Chondrocyte (in vitro differentiated cells): ENCODE results near the gene PPP1R11. TPM values are rescaled to one million over a fixed set of nuclear protein-coding genes. Genes with fewer than 3 reads are reported as not detected.
A peak's percentile ranks its signal among the peaks of the same experiment; 100 is the strongest.
"Not testable (repeated sequence)": the region's sequence is repeated elsewhere in the genome, so short reads cannot be mapped to it uniquely, and the experiment has no call there.

Experiments used
- DNase-seq: peaks from one replicate; pipeline ENCODE4 v3.0.0; 2021; ENCODE audit warnings: mixed read lengths, low spot score
- H3K27ac Mint-ChIP-seq: one replicate; pipeline ENCODE4 v1.8.0; 2021; ENCODE audit warnings: mild to moderate bottlenecking, moderate library complexity, mixed read lengths; ENCODE audit not compliant: unreplicated experiment
- H3K27me3 Mint-ChIP-seq: 2 replicates; pipeline ENCODE4 v1.8.0; 2021; ENCODE audit warnings: low read depth, mixed read lengths
- H3K36me3 Mint-ChIP-seq: 2 replicates; pipeline ENCODE4 v1.8.0; 2021; ENCODE audit warnings: low read depth, mixed read lengths
- H3K4me1 Mint-ChIP-seq: 2 replicates; pipeline ENCODE4 v1.8.0; 2021; ENCODE audit warnings: low read depth, mild to moderate bottlenecking, mixed read lengths
- H3K4me3 Mint-ChIP-seq: one replicate; pipeline ENCODE4 v1.8.0; 2021; ENCODE audit warnings: mild to moderate bottlenecking, moderate library complexity, mixed read lengths; ENCODE audit not compliant: unreplicated experiment
- H3K9me3 Mint-ChIP-seq: 2 replicates; pipeline ENCODE4 v1.8.0; 2021; ENCODE audit warnings: low read depth, mixed read lengths
- total RNA-seq: library from RNA; stranded (reverse); gene quantifications from 3 replicates; pipeline ENCODE4 v1.2.1, GENCODE V29; 2021
- TF ChIP-seq, protein P1 (sequence below): fragments of 200-600 bp; sonication (generic); IDR thresholded peaks from 2 replicates; pipeline ENCODE4 v1.5.0; 2021; ENCODE audit warnings: antibody characterized with exemption, mild to moderate bottlenecking, moderate library complexity

The PPP1R11 gene
- total RNA-seq, 1 donor from 2014 or later = 47.1 TPM

- DNase-seq = no peak
- peaks cover 2% of the 10 kb centered on the region for H3K36me3 Mint-ChIP-seq
- TF ChIP-seq, protein P1, sequence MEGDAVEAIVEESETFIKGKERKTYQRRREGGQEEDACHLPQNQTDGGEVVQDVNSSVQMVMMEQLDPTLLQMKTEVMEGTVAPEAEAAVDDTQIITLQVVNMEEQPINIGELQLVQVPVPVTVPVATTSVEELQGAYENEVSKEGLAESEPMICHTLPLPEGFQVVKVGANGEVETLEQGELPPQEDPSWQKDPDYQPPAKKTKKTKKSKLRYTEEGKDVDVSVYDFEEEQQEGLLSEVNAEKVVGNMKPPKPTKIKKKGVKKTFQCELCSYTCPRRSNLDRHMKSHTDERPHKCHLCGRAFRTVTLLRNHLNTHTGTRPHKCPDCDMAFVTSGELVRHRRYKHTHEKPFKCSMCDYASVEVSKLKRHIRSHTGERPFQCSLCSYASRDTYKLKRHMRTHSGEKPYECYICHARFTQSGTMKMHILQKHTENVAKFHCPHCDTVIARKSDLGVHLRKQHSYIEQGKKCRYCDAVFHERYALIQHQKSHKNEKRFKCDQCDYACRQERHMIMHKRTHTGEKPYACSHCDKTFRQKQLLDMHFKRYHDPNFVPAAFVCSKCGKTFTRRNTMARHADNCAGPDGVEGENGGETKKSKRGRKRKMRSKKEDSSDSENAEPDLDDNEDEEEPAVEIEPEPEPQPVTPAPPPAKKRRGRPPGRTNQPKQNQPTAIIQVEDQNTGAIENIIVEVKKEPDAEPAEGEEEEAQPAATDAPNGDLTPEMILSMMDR = no peak
- no peak overlapping the region for H3K27ac Mint-ChIP-seq
- no peak overlapping the region for H3K4me3 Mint-ChIP-seq
- no peaks in the 10 kb centered on the region for H3K4me1 Mint-ChIP-seq
- H3K9me3 Mint-ChIP-seq = no peaks in the 10 kb centered on the region
- peaks cover 54% of the 10 kb centered on the region for H3K27me3 Mint-ChIP-seq
Observed at GRCh38 chr6:30112402-30112994, 45.5 kb downstream of the PPP1R11 start.

DNA sequence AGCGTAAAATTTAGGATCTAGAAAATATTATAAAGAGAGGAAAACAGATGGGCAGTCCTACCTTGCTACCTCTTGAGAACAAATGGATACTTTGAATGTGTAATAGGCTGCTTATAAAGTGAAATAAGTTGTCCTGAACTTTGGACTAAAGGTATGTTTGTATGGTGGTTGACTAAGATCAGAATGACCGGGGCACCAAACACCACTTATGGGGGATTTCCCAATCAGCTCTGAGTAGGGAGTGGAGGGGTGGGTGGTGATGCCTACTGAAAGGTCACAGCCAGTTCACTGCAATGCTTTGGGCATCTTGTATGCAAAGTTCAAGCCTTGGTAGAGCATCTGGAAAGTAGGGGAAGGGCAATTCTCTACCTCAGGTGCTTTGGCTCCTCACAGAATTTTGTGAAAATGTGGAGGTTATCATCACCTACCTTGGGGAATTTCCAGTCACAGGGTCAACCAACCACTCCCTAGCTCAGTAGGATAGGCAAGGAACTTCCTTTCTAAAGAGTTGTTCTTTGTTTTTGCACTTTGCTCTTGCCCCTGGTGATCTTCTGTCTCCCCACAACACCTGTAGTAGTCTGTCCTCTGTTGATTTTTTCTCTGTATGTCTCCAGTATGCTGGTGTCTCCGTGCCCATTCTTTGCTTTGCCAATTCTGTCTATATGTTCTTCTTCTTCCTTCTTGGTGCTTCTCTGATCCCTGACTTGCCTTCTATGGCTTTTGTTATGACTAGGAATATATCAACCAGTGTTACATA is 46.2 kb downstream of the PPP1R11 start, which contains the start of gene TRIM31:
TSS of gene TRIM31 (minus strand) at position 88 of the 757 bp plus-strand sequence. CDS start 285 bp downstream, outside the sequence.
- Mint-ChIP-seq H3K4me1 (no peaks in the 10 kb centered on the region), H3K27ac (no peak within 1 kb of the TSS), H3K36me3 (no peaks in the 10 kb centered on the region), H3K4me3 (no peak within 1 kb of the TSS), H3K9me3 (no peaks in the 10 kb centered on the region), H3K27me3 (peaks cover 50% of the 10 kb centered on the region)
- no peak for DNase-seq
- TF ChIP-seq, protein P1 = no peak

DNA sequence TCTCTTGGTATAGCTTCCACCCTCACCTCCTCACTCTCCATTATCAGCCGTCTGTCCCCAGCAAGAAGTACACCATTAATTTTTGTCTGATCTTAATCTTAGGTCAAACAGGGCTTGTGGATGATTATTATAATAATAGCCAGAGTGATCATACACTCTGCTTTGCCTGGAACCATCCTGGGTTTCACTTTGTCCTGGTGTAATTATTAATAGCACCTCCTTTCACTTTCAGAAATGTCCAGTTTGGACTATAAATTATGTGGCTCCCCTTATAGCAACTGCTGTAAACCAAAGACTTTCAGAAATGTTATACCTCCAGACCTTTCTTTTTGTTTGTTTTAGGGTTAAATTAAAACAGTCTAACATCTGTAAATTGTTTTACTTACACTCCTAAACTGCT is 46.8 kb downstream of the PPP1R11 start:
- TF ChIP-seq, protein P1 = no peak
- no peak overlapping the region for H3K27ac Mint-ChIP-seq
- H3K4me1 Mint-ChIP-seq = no peaks in the 10 kb centered on the region
- DNase-seq = no peak
- no peaks in the 10 kb centered on the region for H3K36me3 Mint-ChIP-seq
- peaks cover 45% of the 10 kb centered on the region for H3K27me3 Mint-ChIP-seq
- H3K4me3 Mint-ChIP-seq = no peak overlapping the region
- H3K9me3 Mint-ChIP-seq = no peaks in the 10 kb centered on the region

GRCh38 chr6:30116724-30117123 is 49.7 kb downstream of the PPP1R11 start:
- no peak for DNase-seq
- no peaks in the 10 kb centered on the region for H3K36me3 Mint-ChIP-seq
- H3K4me3 Mint-ChIP-seq = no peak overlapping the region
- no peaks in the 10 kb centered on the region for H3K4me1 Mint-ChIP-seq
- H3K9me3 Mint-ChIP-seq = no peaks in the 10 kb centered on the region
- peaks cover 27% of the 10 kb centered on the region for H3K27me3 Mint-ChIP-seq
- TF ChIP-seq, protein P1 = peak; percentile 60
- H3K27ac Mint-ChIP-seq = no peak overlapping the region

DNA sequence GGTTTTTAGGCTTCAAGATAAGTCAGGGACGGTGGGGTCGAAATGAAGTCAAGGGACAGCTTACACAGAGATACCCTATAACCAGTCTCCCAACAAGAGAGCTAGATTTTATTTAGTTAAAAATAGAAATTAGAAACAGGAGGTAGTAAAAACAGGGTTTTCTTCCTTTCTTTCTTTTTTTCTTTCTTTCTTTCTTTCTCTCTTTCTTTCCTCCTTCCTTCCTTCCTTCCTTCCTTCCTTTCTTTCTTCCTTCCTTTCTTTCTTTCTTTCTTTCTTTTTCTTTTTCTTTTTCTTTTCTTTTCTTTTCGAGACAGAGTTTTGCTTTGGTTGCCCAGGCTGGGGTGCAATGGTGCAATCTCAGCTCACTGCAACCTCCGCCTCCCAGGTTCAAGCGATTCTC is 51.7 kb downstream of the PPP1R11 start:
- H3K9me3 Mint-ChIP-seq, H3K4me3 Mint-ChIP-seq, H3K4me1 Mint-ChIP-seq, H3K36me3 Mint-ChIP-seq, H3K27ac Mint-ChIP-seq, DNase-seq: not testable (repeated sequence)
- peaks cover 19% of the 10 kb centered on the region for H3K27me3 Mint-ChIP-seq

Other genes starting within 250 kb of the PPP1R11 start
- gene HLA-G, start 239.4 kb upstream of the PPP1R11 start, total RNA-seq = 0.30 to 0.46 TPM in 2 of 3 replicates, not detected in the other
- 110 to 191 TPM (median 187 TPM) in 3 replicates for gene HLA-A, start 124.7 kb upstream of the PPP1R11 start, total RNA-seq
- 15.2 to 18.2 TPM (median 15.5 TPM) in 3 replicates for gene POLR1H, start 5.9 kb upstream of the PPP1R11 start, total RNA-seq
- not detected in 3 replicates for gene RNF39, start 8.6 kb downstream of the PPP1R11 start, total RNA-seq
- not detected in 3 replicates for gene TRIM31, start 45.9 kb downstream of the PPP1R11 start, total RNA-seq
- not detected in 3 replicates for gene TRIM40, start 68.9 kb downstream of the PPP1R11 start, total RNA-seq
- not detected in 3 replicates for gene TRIM10, start 94.0 kb downstream of the PPP1R11 start, total RNA-seq
- gene TRIM15, start 96.3 kb downstream of the PPP1R11 start, total RNA-seq = not detected in 3 replicates
- gene TRIM26, start 146.2 kb downstream of the PPP1R11 start, total RNA-seq = 36.1 to 37.6 TPM (median 36.7 TPM) in 3 replicates